ENCODE data around the gene CUL4A. TPM values are rescaled to one million over a fixed set of nuclear protein-coding genes. Genes with fewer than 3 reads are reported as not detected.
A peak's percentile ranks its signal among the peaks of the same experiment; 100 is the strongest.
"Not testable (repeated sequence)": the region's sequence is repeated elsewhere in the genome, so short reads cannot be mapped to it uniquely, and the experiment has no call there.

Gene CUL4A
- total RNA-seq, 1 experiment from 2014 or later: 109 TPM

GRCh38 chr13:113258321-113259054 lies 49.1 kb downstream of the CUL4A start:
- DNase-seq: no peak
- Histone ChIP-seq H3K27me3 (ENCODE audit: control insufficient read depth, insufficient read depth, low read length) (no peaks in the 10 kb centered on the region), H3K36me3 (replicated peaks; ENCODE audit: control insufficient read depth, insufficient read depth, low read length) (peaks cover 33% of the 10 kb centered on the region), H3K4me3 (ENCODE audit: insufficient read depth, low read depth, low read length) (no peak overlapping the region)

- DNase-seq: no peak
- peaks cover 18% of the 10 kb centered on the region for H3K36me3 ChIP-seq (replicated peaks; ENCODE audit: control insufficient read depth, insufficient read depth, low read length)
- no peak overlapping the region for H3K4me3 ChIP-seq (ENCODE audit: insufficient read depth, low read depth, low read length)
- H3K27me3 ChIP-seq (ENCODE audit: control insufficient read depth, insufficient read depth, low read length): no peaks in the 10 kb centered on the region
These were observed 51.6 kb downstream of the CUL4A start for GRCh38 chr13:113260996-113261395.

- H3K36me3 ChIP-seq (replicated peaks; ENCODE audit: control insufficient read depth, insufficient read depth, low read length): peaks cover 14% of the 10 kb centered on the region
- H3K4me3 ChIP-seq (ENCODE audit: insufficient read depth, low read depth, low read length); H3K27me3 ChIP-seq (ENCODE audit: control insufficient read depth, insufficient read depth, low read length); DNase-seq: not testable (repeated sequence)
These were observed 53.6 kb downstream of the CUL4A start for GRCh38 chr13:113263016-113263415.

- Histone ChIP-seq H3K4me3 (ENCODE audit: insufficient read depth, low read depth, low read length) (no peak overlapping the region), H3K27me3 (ENCODE audit: control insufficient read depth, insufficient read depth, low read length) (no peaks in the 10 kb centered on the region), H3K36me3 (replicated peaks; ENCODE audit: control insufficient read depth, insufficient read depth, low read length) (peaks cover 6% of the 10 kb centered on the region)
- DNase-seq: peak; percentile 51
These were observed 58.4 kb downstream of the CUL4A start for GRCh38 chr13:113267642-113268405.

GRCh38 chr13:113272031-113272430 lies 62.6 kb downstream of the CUL4A start:
- no peak for DNase-seq
- no peak overlapping the region for H3K4me3 ChIP-seq (ENCODE audit: insufficient read depth, low read depth, low read length)

GRCh38 chr13:113272701-113273181 lies 63.3 kb downstream of the CUL4A start:
- Histone ChIP-seq H3K27me3 (ENCODE audit: control insufficient read depth, insufficient read depth, low read length) (no peaks in the 10 kb centered on the region), H3K36me3 (replicated peaks; ENCODE audit: control insufficient read depth, insufficient read depth, low read length) (no peaks in the 10 kb centered on the region), H3K4me3 (ENCODE audit: insufficient read depth, low read depth, low read length) (no peak overlapping the region)
- DNase-seq: no peak

More at GRCh38 chr13:113272031-113272430, 62.6 kb downstream of the CUL4A start:
- no peaks in the 10 kb centered on the region for H3K36me3 ChIP-seq (replicated peaks; ENCODE audit: control insufficient read depth, insufficient read depth, low read length)
- no peaks in the 10 kb centered on the region for H3K27me3 ChIP-seq (ENCODE audit: control insufficient read depth, insufficient read depth, low read length)

- DNase-seq: no peak
- Histone ChIP-seq H3K36me3 (replicated peaks; ENCODE audit: control insufficient read depth, insufficient read depth, low read length) (no peaks in the 10 kb centered on the region), H3K27me3 (ENCODE audit: control insufficient read depth, insufficient read depth, low read length) (no peaks in the 10 kb centered on the region), H3K4me3 (ENCODE audit: insufficient read depth, low read depth, low read length) (no peak overlapping the region)
These were observed 63.9 kb downstream of the CUL4A start for GRCh38 chr13:113273321-113273720.

GRCh38 chr13:113273851-113274590 lies 64.6 kb downstream of the CUL4A start:
- H3K4me3 ChIP-seq (ENCODE audit: insufficient read depth, low read depth, low read length): no peak overlapping the region
- H3K27me3 ChIP-seq (ENCODE audit: control insufficient read depth, insufficient read depth, low read length): no peaks in the 10 kb centered on the region
- no peak for DNase-seq
- no peaks in the 10 kb centered on the region for H3K36me3 ChIP-seq (replicated peaks; ENCODE audit: control insufficient read depth, insufficient read depth, low read length)

GRCh38 chr13:113274721-113275120 lies 65.3 kb downstream of the CUL4A start:
- no peak for DNase-seq
- no peak overlapping the region for H3K4me3 ChIP-seq (ENCODE audit: insufficient read depth, low read depth, low read length)
- H3K27me3 ChIP-seq (ENCODE audit: control insufficient read depth, insufficient read depth, low read length): no peaks in the 10 kb centered on the region
- no peaks in the 10 kb centered on the region for H3K36me3 ChIP-seq (replicated peaks; ENCODE audit: control insufficient read depth, insufficient read depth, low read length)

GRCh38 chr13:113275387-113275786 lies 66.0 kb downstream of the CUL4A start:
- Histone ChIP-seq H3K27me3 (ENCODE audit: control insufficient read depth, insufficient read depth, low read length) (no peaks in the 10 kb centered on the region), H3K36me3 (replicated peaks; ENCODE audit: control insufficient read depth, insufficient read depth, low read length) (no peaks in the 10 kb centered on the region), H3K4me3 (ENCODE audit: insufficient read depth, low read depth, low read length) (no peak overlapping the region)
- DNase-seq: peak; percentile 71

GRCh38 chr13:113280126-113280525 lies 70.7 kb downstream of the CUL4A start:
- no peaks in the 10 kb centered on the region for H3K27me3 ChIP-seq (ENCODE audit: control insufficient read depth, insufficient read depth, low read length)
- H3K4me3 ChIP-seq (ENCODE audit: insufficient read depth, low read depth, low read length): no peak overlapping the region
- DNase-seq: no peak
- no peaks in the 10 kb centered on the region for H3K36me3 ChIP-seq (replicated peaks; ENCODE audit: control insufficient read depth, insufficient read depth, low read length)

- no peak for DNase-seq
- Histone ChIP-seq H3K27me3 (ENCODE audit: control insufficient read depth, insufficient read depth, low read length) (peaks cover 1% of the 10 kb centered on the region; the same call in 1 of the 2 replicates), H3K4me3 (ENCODE audit: insufficient read depth, low read depth, low read length) (no peak overlapping the region), H3K36me3 (replicated peaks; ENCODE audit: control insufficient read depth, insufficient read depth, low read length) (no peaks in the 10 kb centered on the region)
These were observed 74.5 kb downstream of the CUL4A start for GRCh38 chr13:113283904-113284303.

- Histone ChIP-seq H3K4me3 (ENCODE audit: insufficient read depth, low read depth, low read length) (no peak overlapping the region), H3K36me3 (replicated peaks; ENCODE audit: control insufficient read depth, insufficient read depth, low read length) (no peaks in the 10 kb centered on the region), H3K27me3 (ENCODE audit: control insufficient read depth, insufficient read depth, low read length) (peaks cover 13% of the 10 kb centered on the region; the same call in 1 of the 2 replicates)
- DNase-seq: no peak
These were observed 79.5 kb downstream of the CUL4A start for GRCh38 chr13:113288880-113289279.

GRCh38 chr13:113291129-113291528 lies 81.7 kb downstream of the CUL4A start:
- no peaks in the 10 kb centered on the region for H3K36me3 ChIP-seq (replicated peaks; ENCODE audit: control insufficient read depth, insufficient read depth, low read length)
- H3K27me3 ChIP-seq (ENCODE audit: control insufficient read depth, insufficient read depth, low read length): peaks cover 13% of the 10 kb centered on the region; the same call in 1 of the 2 replicates
- DNase-seq: no peak
- H3K4me3 ChIP-seq (ENCODE audit: insufficient read depth, low read depth, low read length): no peak overlapping the region
